HG03045 (cell line): Measurements from ENCODE around the gene GPATCH4.
"Not testable (repeated sequence)": the region's sequence is repeated elsewhere in the genome, so short reads cannot be mapped to it uniquely, and the experiment has no call there.

ENCODE experiments used
- ATAC-seq: cut with Tn5 transposase; IDR thresholded peaks from one replicate; pipeline ENCODE4 v1.9.1; 2021; ENCODE audit warnings: mild to moderate bottlenecking, moderate library complexity; ENCODE audit not compliant: unreplicated experiment

The GPATCH4 gene

DNA sequence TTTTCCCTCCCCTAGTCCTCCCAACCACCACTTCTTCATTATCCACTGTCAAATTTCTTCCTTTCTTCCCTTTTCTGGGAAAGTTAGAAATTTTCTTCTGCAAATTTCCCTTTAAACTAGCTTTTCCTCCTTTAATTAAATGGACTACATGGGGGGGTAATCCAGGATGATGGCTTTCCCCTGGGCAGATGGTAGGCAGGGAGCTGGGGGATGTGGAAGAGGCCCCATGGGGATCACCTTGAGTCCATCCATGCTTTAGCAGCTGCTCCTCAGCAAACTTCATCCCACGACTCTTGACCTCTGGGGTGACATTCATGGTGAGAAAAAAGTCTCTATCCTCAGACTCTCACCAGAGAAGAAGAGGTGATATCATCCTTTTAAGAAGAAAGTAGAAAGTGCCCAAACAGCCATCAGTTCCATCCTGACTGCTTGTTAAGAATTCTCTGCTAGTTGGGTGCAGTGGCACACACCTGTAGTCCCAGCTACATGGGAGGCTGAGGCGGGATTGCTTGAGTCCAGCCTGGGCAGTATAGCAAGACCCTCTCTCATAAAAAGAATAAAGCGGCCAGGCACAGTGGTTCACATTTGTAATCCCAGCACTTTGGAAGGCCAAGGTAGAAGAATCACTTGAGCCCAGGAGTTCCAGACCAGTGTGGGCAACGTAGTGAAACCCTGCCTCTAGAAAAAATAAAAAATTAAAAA, 2.4 kb downstream of the GPATCH4 start:
- no peak for ATAC-seq

DNA sequence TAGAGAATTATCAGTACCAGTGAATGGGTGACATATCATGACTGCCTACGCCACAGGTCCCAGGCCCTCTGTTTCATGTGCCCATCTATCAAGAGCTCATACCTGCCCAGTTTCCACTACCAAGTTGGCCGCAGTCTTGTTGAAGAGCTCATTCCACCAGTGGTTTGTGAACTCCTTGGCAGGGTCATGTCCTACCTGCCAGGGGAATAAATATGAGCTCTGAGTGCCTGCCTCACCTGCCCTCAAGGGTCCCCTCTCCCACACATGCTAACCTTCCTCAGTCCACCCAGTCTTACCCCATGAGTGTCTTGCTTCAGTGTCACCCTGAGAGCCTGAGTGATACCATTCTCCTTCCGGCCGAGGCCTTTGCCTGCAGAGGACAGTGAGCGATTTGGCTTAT, 3.2 kb downstream of the GPATCH4 start:
- no peak for ATAC-seq

GRCh38 chr1:156596426-156596825, 4.9 kb downstream of the GPATCH4 start:
- ATAC-seq: no peak

GRCh38 chr1:156595016-156595415, 6.3 kb downstream of the GPATCH4 start:
- ATAC-seq: no peak

DNA sequence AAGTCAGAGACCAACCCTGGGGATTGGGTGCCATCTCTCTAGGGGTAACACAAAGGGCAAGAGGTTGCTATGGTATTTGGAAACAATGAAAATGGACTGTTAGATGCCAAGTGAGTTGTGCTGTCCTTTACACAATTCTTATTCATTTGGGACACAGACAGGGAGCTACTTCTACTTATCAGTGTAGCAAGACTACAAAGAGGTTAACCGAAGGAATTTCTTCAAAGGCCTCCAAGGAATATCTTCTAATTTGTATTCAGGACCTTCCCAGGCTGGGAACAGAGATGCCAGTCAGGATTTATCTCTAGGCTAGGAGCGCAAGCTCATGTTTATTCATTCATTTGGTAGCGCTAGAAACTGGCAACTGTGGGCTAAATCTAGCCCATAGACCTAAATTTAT, 7.1 kb downstream of the GPATCH4 start:
- ATAC-seq: no peak

DNA sequence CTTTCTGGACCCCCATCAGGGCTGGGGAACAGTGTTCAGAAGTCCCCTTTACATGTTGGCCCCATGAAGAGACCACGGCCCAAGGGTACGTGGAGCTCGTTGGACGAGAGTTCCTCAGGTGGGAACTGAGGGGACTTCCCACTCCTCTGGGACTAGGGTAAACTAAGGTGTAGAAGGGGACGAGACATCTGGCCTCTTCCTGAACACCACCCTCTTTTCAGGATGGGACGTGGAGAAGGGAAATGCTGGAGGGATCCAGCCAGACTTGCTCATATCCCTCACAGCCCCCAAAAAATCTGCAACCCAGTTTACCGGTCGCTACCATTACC, 7.7 kb downstream of the GPATCH4 start:
- no peak for ATAC-seq

- ATAC-seq: no peak
Observed at GRCh38 chr1:156592910-156593660, 8.2 kb downstream of the GPATCH4 start.

DNA sequence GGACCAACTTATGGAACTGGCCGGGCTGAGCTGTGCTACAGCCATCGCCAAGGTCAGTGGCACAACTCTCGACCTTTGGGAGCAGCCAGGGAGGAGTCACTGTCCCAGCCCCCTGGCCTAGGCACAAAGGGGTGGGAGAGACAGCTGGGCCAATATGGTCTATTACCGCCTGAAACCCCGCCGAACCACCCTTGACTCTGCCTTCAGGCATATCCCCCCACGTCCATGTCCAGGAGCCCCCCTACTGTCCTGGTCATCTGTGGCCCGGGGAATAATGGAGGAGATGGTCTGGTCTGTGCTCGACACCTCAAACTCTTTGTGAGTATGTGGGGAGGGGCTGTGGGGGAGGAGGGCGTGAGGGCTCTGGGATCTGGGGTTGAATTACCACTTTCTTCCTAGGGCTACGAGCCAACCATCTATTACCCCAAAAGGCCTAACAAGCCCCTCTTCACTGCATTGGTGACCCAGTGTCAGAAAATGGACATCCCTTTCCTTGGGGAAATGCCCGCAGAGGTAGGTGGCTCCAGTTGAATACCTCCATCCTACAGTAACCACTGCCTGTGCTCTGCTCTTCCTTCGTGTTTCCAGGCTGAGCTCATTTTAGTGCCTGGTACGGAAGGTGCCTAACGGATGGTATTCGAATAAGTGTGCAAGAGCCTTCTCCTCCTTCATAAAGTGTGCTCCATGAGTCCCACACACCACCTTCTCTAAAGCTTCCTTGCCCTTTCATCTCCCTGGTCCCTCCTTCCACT, 8.9 kb downstream of the GPATCH4 start:
- no peak for ATAC-seq

DNA sequence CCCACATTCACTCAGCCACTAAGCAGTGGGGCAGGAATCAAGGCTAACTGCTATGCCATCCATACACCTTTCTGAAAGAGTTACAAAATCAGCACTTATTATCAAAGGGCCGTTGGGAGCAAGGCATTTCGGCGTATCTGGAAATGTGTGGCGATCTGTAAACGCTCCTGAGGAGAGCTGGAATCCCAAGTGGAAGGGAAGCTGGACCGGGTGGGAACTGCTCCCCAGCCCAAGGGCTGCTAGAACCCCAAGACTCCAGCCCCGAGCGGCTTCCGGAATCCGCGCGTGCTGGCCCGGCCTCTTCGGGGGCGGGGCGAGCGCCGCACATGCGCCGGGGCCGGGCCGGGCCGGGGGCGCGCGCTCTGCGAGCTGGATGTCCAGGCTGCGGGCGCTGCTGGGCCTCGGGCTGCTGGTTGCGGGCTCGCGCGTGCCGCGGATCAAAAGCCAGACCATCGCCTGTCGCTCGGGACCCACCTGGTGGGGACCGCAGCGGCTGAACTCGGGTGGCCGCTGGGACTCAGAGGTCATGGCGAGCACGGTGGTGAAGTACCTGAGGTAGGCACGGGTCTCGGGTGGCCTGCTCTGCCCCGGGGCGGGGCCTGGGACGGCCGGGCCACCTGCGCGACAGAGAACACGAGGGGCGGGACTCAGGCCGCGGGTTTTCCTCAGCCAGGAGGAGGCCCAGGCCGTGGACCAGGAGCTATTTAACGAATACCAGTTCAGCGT, 9.7 kb downstream of the GPATCH4 start, which contains the start of gene NAXE:
Gene NAXE, plus strand, starts transcription at position 345 of the 726 bp plus-strand sequence. Its CDS starts 29 bp downstream, at position 374.
- ATAC-seq: peak; percentile 94

- ATAC-seq: no peak
Observed at GRCh38 chr1:156591181-156591431, 10.2 kb downstream of the GPATCH4 start.

DNA sequence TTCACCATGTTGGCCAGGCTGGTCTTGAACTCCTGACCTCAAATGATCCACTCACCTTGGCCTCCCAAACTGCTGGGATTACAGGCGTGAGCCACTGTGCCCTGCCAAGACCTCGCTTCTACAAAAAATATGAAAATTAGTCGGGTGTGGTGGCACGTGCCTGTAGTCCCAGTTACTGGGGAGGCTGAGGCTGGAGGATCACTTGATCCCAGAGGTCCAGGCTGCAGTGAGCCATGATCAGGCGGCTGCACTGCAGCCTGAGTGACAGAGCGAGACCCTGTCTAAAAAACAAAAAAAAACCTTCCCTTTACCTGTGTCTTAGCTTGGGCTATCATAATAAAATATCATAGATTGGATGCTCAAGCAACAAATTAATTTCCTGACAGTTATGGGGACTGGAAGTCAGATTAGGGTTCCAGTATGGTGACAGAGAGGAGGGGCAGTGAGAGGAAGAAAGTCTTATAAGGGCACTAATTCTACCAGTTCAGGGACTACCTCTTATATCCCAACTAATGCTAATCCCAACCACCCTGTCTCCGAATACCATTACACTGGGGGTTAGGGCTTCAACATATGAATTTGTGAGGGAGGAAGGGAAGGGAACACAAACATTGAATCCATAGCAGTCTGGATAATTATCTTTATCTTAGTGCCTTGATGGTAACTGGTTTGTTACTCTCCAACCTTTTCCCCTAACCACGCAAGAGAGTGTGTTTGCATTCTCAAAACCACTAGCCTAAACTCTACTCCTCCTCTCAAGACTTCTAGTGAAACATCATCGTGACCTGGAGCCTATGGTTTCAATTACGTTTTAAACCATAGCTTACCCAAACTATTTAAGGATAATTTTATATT, 10.7 kb downstream of the GPATCH4 start:
- ATAC-seq: no peak

GRCh38 chr1:156589546-156589945, 11.7 kb downstream of the GPATCH4 start:
- ATAC-seq: no peak

GRCh38 chr1:156587927-156588326, 13.4 kb downstream of the GPATCH4 start:
- ATAC-seq: not testable (repeated sequence)

DNA sequence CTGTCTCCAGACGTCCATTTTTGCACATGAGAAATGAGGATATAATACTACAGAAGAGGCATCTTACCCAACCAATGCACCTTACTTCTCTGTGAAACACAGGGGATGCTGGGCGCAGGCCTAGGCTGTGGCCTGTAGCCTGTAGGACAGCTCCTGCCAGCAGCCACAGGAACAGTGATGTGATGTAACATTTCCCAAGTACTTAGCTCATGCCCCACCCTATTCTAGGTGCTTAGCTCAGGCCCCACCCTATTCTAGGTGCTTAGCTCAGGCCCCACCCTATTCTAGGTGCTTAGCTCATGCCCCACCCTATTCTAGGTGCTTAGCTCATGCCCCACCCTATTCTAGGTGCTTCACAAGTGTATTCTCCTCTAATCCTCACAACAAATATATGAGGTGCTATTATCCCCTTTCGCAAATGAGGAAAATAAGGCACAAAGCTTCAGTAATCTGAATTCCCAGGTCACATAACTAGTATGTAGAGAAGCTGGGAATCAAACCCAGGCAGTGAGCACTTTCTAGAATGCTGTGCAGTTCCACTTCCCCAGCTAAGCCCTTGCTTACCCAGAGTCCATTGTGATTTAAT, 14.3 kb downstream of the GPATCH4 start:
- no peak for ATAC-seq

GRCh38 chr1:156586323-156586722, 15.0 kb downstream of the GPATCH4 start:
- no peak for ATAC-seq

GRCh38 chr1:156584813-156585212, 16.5 kb downstream of the GPATCH4 start:
- no peak for ATAC-seq

- no peak for ATAC-seq
Observed at GRCh38 chr1:156583821-156584622, 17.3 kb downstream of the GPATCH4 start.

GRCh38 chr1:156582388-156583017, 18.8 kb downstream of the GPATCH4 start:
- no peak for ATAC-seq
